KMS-11 (cell line): ENCODE measurements around the gene CX3CR1.

ENCODE experiments used
- H2AFZ ChIP-seq: fragments of 200-600 bp; sonication (generic); 2 replicates; pipeline ENCODE4 v1.6.1; 2016; ENCODE audit warnings: antibody characterized with exemption, mixed run types, low read depth
- H3K27ac ChIP-seq: fragments of 200-600 bp; sonication (generic); 2 replicates; pipeline ENCODE4 v1.6.1; 2016; ENCODE audit warnings: mild to moderate bottlenecking, mixed run types
- H3K27me3 ChIP-seq: fragments of 200-600 bp; sonication (generic); 2 replicates; pipeline ENCODE4 v1.6.1; 2017; ENCODE audit warnings: mild to moderate bottlenecking, low read depth, mixed run types, moderate library complexity; ENCODE audit not compliant: insufficient read depth
- H3K36me3 ChIP-seq: fragments of 200-600 bp; sonication (generic); 2 replicates; pipeline ENCODE4 v1.6.1; 2017; ENCODE audit warnings: mild to moderate bottlenecking, mixed run types; ENCODE audit not compliant: insufficient read depth
- H3K4me1 ChIP-seq: fragments of 200-600 bp; sonication (generic); 2 replicates; pipeline ENCODE4 v1.6.1; 2016; ENCODE audit warnings: mild to moderate bottlenecking, low read depth, mixed run types; ENCODE audit not compliant: poor library complexity, severe bottlenecking
- H3K4me2 ChIP-seq: fragments of 200-600 bp; sonication (generic); 2 replicates; pipeline ENCODE4 v1.7.0; 2016; ENCODE audit warnings: mild to moderate bottlenecking, mixed run types
- H3K4me3 ChIP-seq: fragments of 200-600 bp; sonication (generic); IDR thresholded peaks from 2 replicates; pipeline ENCODE4 v1.6.1; 2017; ENCODE audit warnings: low read depth, low read length, mixed read lengths; ENCODE audit not compliant: insufficient read depth
- H3K79me2 ChIP-seq: fragments of 200-600 bp; sonication (generic); 2 replicates; pipeline ENCODE4 v1.6.1; 2016; ENCODE audit warnings: low read depth, mixed run types; ENCODE audit not compliant: insufficient read depth
- H3K9ac ChIP-seq: fragments of 200-600 bp; sonication (generic); 2 replicates; pipeline ENCODE4 v1.6.1; 2016; ENCODE audit warnings: mild to moderate bottlenecking, mixed run types
- H4K20me1 ChIP-seq: fragments of 200-600 bp; sonication (generic); 2 replicates; pipeline ENCODE4 v1.6.1; 2016; ENCODE audit warnings: mild to moderate bottlenecking, mixed run types; ENCODE audit not compliant: insufficient read depth
- CTCF ChIP-seq: fragments of 200-600 bp; sonication (generic); conservative IDR thresholded peaks from 2 replicates; pipeline ENCODE4 v1.6.1; 2017; ENCODE audit warnings: low read depth, mild to moderate bottlenecking, antibody characterized with exemption, low read length, moderate library complexity, mixed read lengths

Gene CX3CR1

GRCh38 chr3:39261726-39262125 is 18.1 kb downstream of the CX3CR1 start:
- no peak overlapping the region for H3K9ac ChIP-seq
- H4K20me1 ChIP-seq, result no peaks in the 10 kb centered on the region
- no peaks in the 10 kb centered on the region for H3K36me3 ChIP-seq
- no peak for TF ChIP-seq CTCF
- no peaks in the 10 kb centered on the region for H3K27me3 ChIP-seq
- H3K4me2 ChIP-seq, result no peak overlapping the region
- no peak overlapping the region for H2AFZ ChIP-seq
- peaks cover 24% of the 10 kb centered on the region for H3K4me1 ChIP-seq
- H3K79me2 ChIP-seq, result no peaks in the 10 kb centered on the region
- H3K4me3 ChIP-seq, result no peak overlapping the region
- peak overlapping the region; percentile 63; the same call in 1 of the 2 replicates for H3K27ac ChIP-seq

DNA sequence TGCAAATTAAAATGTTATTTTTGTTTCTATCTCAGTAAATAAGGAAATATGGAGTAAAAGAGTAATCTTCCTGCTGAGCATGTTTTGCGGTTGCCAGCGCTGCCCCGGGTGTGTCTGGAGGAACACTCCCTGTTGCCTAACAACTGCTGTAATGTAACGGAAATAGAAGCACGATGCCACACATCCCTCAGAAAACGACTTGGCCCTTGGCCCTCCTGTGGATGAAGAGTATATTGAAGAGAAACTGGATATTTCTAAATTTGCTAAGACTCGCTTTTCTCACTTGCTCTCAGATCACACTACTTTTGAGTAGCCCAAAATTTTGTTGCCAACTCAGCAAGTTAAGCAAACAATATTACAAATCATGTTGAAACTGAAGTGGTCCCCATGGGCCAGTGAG is 18.9 kb downstream of the CX3CR1 start:
- Histone ChIP-seq H3K36me3 (no peaks in the 10 kb centered on the region), H3K4me2 (no peak overlapping the region), H3K79me2 (no peaks in the 10 kb centered on the region), H3K9ac (peak overlapping the region; percentile 41; the same call in 1 of the 2 replicates), H3K4me1 (peaks cover 24% of the 10 kb centered on the region), H4K20me1 (no peaks in the 10 kb centered on the region), H2AFZ (no peak overlapping the region), H3K27me3 (no peaks in the 10 kb centered on the region), H3K27ac (peak overlapping the region; percentile 63; the same call in 1 of the 2 replicates), H3K4me3 (no peak overlapping the region)
- TF ChIP-seq CTCF, result peak; percentile 33; the same call in 1 of the 2 replicates

DNA sequence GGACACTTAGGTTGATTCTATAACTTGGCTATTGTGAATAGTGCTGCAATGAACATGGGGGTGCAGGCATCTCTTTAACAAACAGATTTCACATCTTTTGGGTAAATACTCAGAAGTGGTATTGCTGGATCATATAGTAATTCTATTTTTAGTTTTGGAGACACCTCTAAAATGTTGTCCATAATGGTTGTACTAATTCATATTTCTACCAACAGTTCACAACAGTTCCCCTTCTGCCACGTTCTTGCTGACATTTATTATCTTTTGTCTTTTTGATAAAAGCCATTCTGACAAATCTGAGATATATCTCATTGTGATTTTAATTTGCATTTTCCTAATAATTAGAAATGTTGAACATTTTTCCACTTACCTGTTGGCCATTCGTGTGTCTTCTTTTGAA is 19.5 kb downstream of the CX3CR1 start:
- Histone ChIP-seq H3K27me3 (no peaks in the 10 kb centered on the region), H3K4me1 (peaks cover 24% of the 10 kb centered on the region), H4K20me1 (no peaks in the 10 kb centered on the region), H3K4me3 (no peak overlapping the region), H3K79me2 (no peaks in the 10 kb centered on the region), H3K27ac (peak overlapping the region; percentile 63; the same call in 1 of the 2 replicates), H3K36me3 (no peaks in the 10 kb centered on the region), H3K9ac (peak overlapping the region; percentile 41; the same call in 1 of the 2 replicates), H3K4me2 (no peak overlapping the region), H2AFZ (no peak overlapping the region)
- no peak for TF ChIP-seq CTCF

- Histone ChIP-seq H3K9ac (no peak overlapping the region), H4K20me1 (no peaks in the 10 kb centered on the region), H3K27ac (no peak overlapping the region), H3K4me3 (no peak overlapping the region), H3K4me1 (peaks cover 13% of the 10 kb centered on the region), H3K4me2 (no peak overlapping the region), H2AFZ (no peak overlapping the region; the same call in 1 of the 2 replicates), H3K36me3 (no peaks in the 10 kb centered on the region), H3K27me3 (no peaks in the 10 kb centered on the region), H3K79me2 (no peaks in the 10 kb centered on the region)
- no peak for TF ChIP-seq CTCF
Measured at GRCh38 chr3:39255503-39256325, 24.1 kb downstream of the CX3CR1 start.
